RKO (cell line): Measurements from ENCODE around the gene ARHGEF7.

Experiments used
- DNase-seq: peaks from one replicate; pipeline ENCODE4 v3.0.0-alpha.2; 2016; ENCODE audit warnings: low spot score

Gene ARHGEF7

GRCh38 chr13:111345682-111346081 is 230.6 kb downstream of the ARHGEF7 start:
- no peak for DNase-seq

- DNase-seq = no peak
Observed at GRCh38 chr13:111346101-111346680, 231.1 kb downstream of the ARHGEF7 start.

- DNase-seq = no peak
Observed at GRCh38 chr13:111347438-111347837, 232.3 kb downstream of the ARHGEF7 start.

- DNase-seq = no peak
Observed at GRCh38 chr13:111353508-111353907, 238.4 kb downstream of the ARHGEF7 start.

GRCh38 chr13:111354789-111355188 is 239.7 kb downstream of the ARHGEF7 start:
- no peak for DNase-seq
